GM19025 (cell line): ENCODE data around the gene TREH.

Experiments
- ATAC-seq: cut with Tn5 transposase; IDR thresholded peaks from one replicate; pipeline ENCODE4 v1.9.1; 2021; ENCODE audit warnings: mild to moderate bottlenecking, low read depth, moderate library complexity; ENCODE audit not compliant: unreplicated experiment

Gene TREH

GRCh38 chr11:118651820-118652219, 27.6 kb downstream of the TREH start:
- no peak for ATAC-seq

- no peak for ATAC-seq
Observed at GRCh38 chr11:118650366-118650765, 29.1 kb downstream of the TREH start.

- no peak for ATAC-seq
Observed at GRCh38 chr11:118649941-118650340, 29.5 kb downstream of the TREH start.

GRCh38 chr11:118648291-118648690, 31.2 kb downstream of the TREH start:
- ATAC-seq: no peak

GRCh38 chr11:118646393-118646792, 33.1 kb downstream of the TREH start:
- no peak for ATAC-seq

GRCh38 chr11:118645066-118645715, 34.3 kb downstream of the TREH start:
- ATAC-seq: no peak

- ATAC-seq: no peak
Observed at GRCh38 chr11:118644496-118644895, 35.0 kb downstream of the TREH start.

GRCh38 chr11:118643995-118644345, 35.5 kb downstream of the TREH start:
- ATAC-seq: no peak

GRCh38 chr11:118643142-118643994, 36.1 kb downstream of the TREH start:
- no peak for ATAC-seq

GRCh38 chr11:118641397-118642019, 37.9 kb downstream of the TREH start:
- ATAC-seq: no peak

- ATAC-seq: no peak
Observed at GRCh38 chr11:118640332-118641154, 38.9 kb downstream of the TREH start.

GRCh38 chr11:118639899-118640298, 39.6 kb downstream of the TREH start:
- no peak for ATAC-seq

- ATAC-seq: no peak
Observed at GRCh38 chr11:118638726-118639125, 40.7 kb downstream of the TREH start.

GRCh38 chr11:118636569-118637290, 42.7 kb downstream of the TREH start:
- no peak for ATAC-seq

- no peak for ATAC-seq
Observed at GRCh38 chr11:118635642-118636041, 43.8 kb downstream of the TREH start.

GRCh38 chr11:118635237-118635591, 44.2 kb downstream of the TREH start:
- ATAC-seq: no peak

GRCh38 chr11:118634431-118635236, 44.8 kb downstream of the TREH start:
- ATAC-seq: no peak

- ATAC-seq: no peak
Observed at GRCh38 chr11:118633979-118634378, 45.5 kb downstream of the TREH start.

GRCh38 chr11:118633319-118633690, 46.1 kb downstream of the TREH start:
- no peak for ATAC-seq
